ENCODE data around the gene RHBDF2.

Gene RHBDF2

DNA sequence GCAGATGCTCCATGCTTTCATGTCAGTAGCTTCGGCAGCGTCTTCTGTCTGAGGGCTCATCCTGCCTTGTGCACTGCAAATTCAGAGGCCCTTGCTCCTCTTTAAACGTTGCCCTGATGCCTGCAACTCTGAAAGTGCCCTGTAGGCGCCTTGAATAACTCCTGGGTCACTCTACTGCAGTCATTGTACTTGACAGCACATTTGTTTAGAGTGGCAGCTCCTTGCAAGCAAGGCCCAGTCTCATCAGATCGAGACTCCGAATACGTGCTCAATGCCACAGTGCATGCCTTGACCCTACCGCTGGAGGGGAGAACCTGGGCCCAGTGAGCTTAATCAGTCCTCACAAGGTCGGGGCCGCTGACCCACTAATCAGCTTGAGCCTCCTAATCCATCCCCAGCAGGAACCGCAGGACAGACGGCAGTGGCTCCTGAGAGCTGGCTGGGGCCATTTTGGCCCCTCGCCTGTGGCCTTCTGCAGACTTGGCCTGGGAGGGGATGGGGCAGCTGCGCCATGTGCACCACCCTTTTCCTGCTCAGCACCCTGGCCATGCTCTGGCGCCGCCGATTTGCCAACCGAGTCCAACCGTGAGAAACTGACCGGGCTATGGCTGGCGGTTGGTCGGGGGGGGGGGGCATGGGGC lies 38.5 kb upstream of the RHBDF2 start, which contains the start of gene PRCD:
Gene PRCD (plus strand): TSS at position 414 of the 641 bp plus-strand sequence. CDS start 98 bp downstream, at position 512.
- peak within 1 kb of the TSS; percentile 85 for H2AK5ac ChIP-seq (ENCODE audit: low read depth, low read length)
- H3K79me1 ChIP-seq (ENCODE audit: low read depth, low read length), result no peaks in the 10 kb centered on the region
- H2BK120ac ChIP-seq (ENCODE audit: low read depth, low read length), result peak within 1 kb of the TSS; percentile 43
- H3K23ac ChIP-seq (ENCODE audit: low read depth, low read length, poor library complexity), result peak within 1 kb of the TSS; percentile 81
- H4K91ac ChIP-seq (ENCODE audit: low read depth, low read length, poor library complexity), result peak within 1 kb of the TSS; percentile 76
- peak within 1 kb of the TSS; percentile 86 for H3K14ac ChIP-seq (ENCODE audit: low read length)
- H3K27ac ChIP-seq (replicated peaks; ENCODE audit: low read length), result no peak within 1 kb of the TSS
- H4K8ac ChIP-seq (ENCODE audit: low read depth, low read length), result no peak within 1 kb of the TSS
- H2BK12ac ChIP-seq (ENCODE audit: low read length), result peak within 1 kb of the TSS; percentile 95
- peak within 1 kb of the TSS; percentile 89 for H2AFZ ChIP-seq (ENCODE audit: low read length)
- H3K36me3 ChIP-seq (replicated peaks in 1 of 2; ENCODE audit: control insufficient read depth in 2 of 2, insufficient read depth in 2 of 2, low read length in 2 of 2), result no peaks in the 10 kb centered on the region
- peak within 1 kb of the TSS; percentile 36 to 52 for H3K4me3 ChIP-seq (ENCODE audit: low read length in 2 of 2)
- peak within 1 kb of the TSS; percentile 97 for H2BK15ac ChIP-seq (ENCODE audit: low read length)
- H3K18ac ChIP-seq (ENCODE audit: low read length), result peak within 1 kb of the TSS; percentile 95
- WGBS, 2 donors (ENCODE audit: extremely low coverage in 2 of 2, insufficient read length in 2 of 2, insufficient replicate concordance in 1 of 2), result no CpG with 5 or more reads among the region's 22 CpGs
- H3K27me3 ChIP-seq (ENCODE audit: control insufficient read depth in 3 of 3, insufficient read depth in 3 of 3, low read depth in 1 of 3, low read length in 3 of 3), result peaks cover 9 to 80% (median 47%) of the 10 kb centered on the region in 3 experiments
- H3K4me2 ChIP-seq (ENCODE audit: insufficient read depth, low read length, poor library complexity, severe bottlenecking), result peak within 1 kb of the TSS; percentile 77
- peak within 1 kb of the TSS; percentile 84 for H3K4ac ChIP-seq (ENCODE audit: low read length)
- H3K4me1 ChIP-seq (ENCODE audit: control insufficient read depth in 2 of 2, insufficient read depth in 1 of 2, low read depth in 1 of 2, low read length in 2 of 2), result peaks cover 13 to 30% of the 10 kb centered on the region in 2 donors
- DNase-seq (ENCODE audit: low spot score), result no peak
- H3K9ac ChIP-seq (ENCODE audit: low read depth, low read length, poor library complexity), result peak within 1 kb of the TSS; percentile 90
- H3K9me3 ChIP-seq (replicated peaks in 1 of 2; ENCODE audit: control insufficient read depth in 2 of 2, insufficient read depth in 1 of 2, low read depth in 1 of 2, low read length in 2 of 2), result no peaks in the 10 kb centered on the region
- peak within 1 kb of the TSS; percentile 49 for H2BK5ac ChIP-seq (ENCODE audit: low read length)

DNA sequence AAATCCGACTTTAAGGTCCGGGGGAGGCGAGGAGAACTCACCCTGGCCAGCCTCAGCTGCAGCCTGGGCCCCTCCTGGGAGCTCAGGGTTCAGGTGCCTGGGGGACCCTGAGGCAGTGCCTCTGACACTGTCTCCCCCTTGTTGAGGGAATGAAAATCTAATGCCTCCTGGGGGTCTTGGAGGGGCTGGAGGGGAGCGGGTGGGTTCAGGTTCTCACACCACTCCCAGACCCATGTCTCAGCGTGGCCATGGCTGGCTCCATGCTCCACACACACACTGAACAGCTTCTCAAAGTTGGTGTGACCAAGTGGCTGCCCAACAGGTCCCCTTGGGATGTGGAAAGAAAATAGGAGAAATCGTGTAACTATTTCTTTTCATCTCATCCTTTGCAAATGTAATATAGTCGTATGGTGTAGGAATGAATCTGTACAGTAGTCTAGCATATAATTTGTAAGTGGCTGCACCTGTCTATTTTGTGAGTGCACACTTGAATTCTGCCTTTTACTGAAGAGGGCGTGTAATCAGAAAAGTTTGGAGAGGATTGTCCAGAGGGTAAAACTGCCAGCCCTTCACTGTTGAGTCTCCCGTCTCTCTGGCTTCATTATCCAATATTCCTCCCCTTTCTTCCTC lies 37.8 kb upstream of the RHBDF2 start:
- Histone ChIP-seq H3K14ac (ENCODE audit: low read length) (no peak overlapping the region), H3K4me1 (ENCODE audit: control insufficient read depth in 2 of 2, insufficient read depth in 1 of 2, low read depth in 1 of 2, low read length in 2 of 2) (peaks cover 11 to 23% of the 10 kb centered on the region in 2 donors), H3K4me3 (ENCODE audit: low read length in 2 of 2) (no peak overlapping the region), H3K27me3 (ENCODE audit: control insufficient read depth in 3 of 3, insufficient read depth in 3 of 3, low read depth in 1 of 3, low read length in 3 of 3) (peaks cover 9 to 78% (median 43%) of the 10 kb centered on the region in 3 experiments), H2AFZ (ENCODE audit: low read length) (peak overlapping the region; percentile 89), H3K4ac (ENCODE audit: low read length) (no peak overlapping the region), H2BK120ac (ENCODE audit: low read depth, low read length) (no peak overlapping the region), H3K36me3 (replicated peaks in 1 of 2; ENCODE audit: control insufficient read depth in 2 of 2, insufficient read depth in 2 of 2, low read length in 2 of 2) (no peaks in the 10 kb centered on the region), H3K9ac (ENCODE audit: low read depth, low read length, poor library complexity) (no peak overlapping the region), H4K91ac (ENCODE audit: low read depth, low read length, poor library complexity) (no peak overlapping the region), H3K4me2 (ENCODE audit: insufficient read depth, low read length, poor library complexity, severe bottlenecking) (no peak overlapping the region), H3K23ac (ENCODE audit: low read depth, low read length, poor library complexity) (no peak overlapping the region), H2AK5ac (ENCODE audit: low read depth, low read length) (peak overlapping the region; percentile 50), H3K9me3 (replicated peaks in 1 of 2; ENCODE audit: control insufficient read depth in 2 of 2, insufficient read depth in 1 of 2, low read depth in 1 of 2, low read length in 2 of 2) (no peaks in the 10 kb centered on the region), H2BK12ac (ENCODE audit: low read length) (no peak overlapping the region), H2BK15ac (ENCODE audit: low read length) (peak overlapping the region; percentile 59), H4K8ac (ENCODE audit: low read depth, low read length) (no peak overlapping the region), H2BK5ac (ENCODE audit: low read length) (no peak overlapping the region), H3K18ac (ENCODE audit: low read length) (no peak overlapping the region), H3K79me1 (ENCODE audit: low read depth, low read length) (no peaks in the 10 kb centered on the region), H3K27ac (replicated peaks; ENCODE audit: low read length) (no peak overlapping the region)
- whole genome bisulfite sequencing, 2 donors (ENCODE audit: extremely low coverage in 2 of 2, insufficient read length in 2 of 2, insufficient replicate concordance in 1 of 2), result no CpG with 5 or more reads among the region's 9 CpGs
- DNase-seq (ENCODE audit: low spot score), result no peak

DNA sequence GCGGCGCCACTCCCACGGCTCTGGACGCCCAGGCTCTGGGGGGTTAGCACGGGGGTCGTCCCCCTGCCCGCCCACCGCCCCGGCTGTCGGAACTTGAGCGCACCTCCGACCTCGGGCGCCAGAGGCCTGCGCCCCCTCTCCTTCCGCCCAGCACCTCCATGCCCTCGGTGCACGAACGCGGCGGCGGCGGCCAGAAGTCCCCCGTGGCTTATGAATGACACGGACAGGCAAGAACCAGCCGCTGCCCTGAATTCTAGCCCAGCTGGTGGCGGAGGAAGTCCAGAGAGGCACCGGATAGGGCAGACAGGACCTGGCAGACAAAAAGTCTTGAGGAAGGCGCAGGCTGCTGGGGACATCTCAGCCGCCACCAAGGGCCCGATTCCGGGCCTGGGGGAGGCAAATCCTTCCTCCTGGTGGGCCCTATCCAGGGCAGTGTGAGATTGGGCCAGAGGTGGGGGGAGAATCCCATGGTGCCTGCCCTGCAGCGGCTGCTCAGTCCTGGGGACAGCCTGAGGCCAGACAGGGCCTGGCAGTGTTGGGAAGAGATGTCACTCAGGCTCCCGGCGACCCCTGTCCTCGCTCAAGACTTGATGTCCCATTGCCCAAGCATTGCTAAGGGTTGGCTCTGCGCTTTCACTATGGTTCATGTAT lies 37.2 kb upstream of the RHBDF2 start:
- peaks cover 9 to 71% (median 41%) of the 10 kb centered on the region in 3 experiments for H3K27me3 ChIP-seq (ENCODE audit: control insufficient read depth in 3 of 3, insufficient read depth in 3 of 3, low read depth in 1 of 3, low read length in 3 of 3)
- H3K4ac ChIP-seq (ENCODE audit: low read length), result no peak overlapping the region
- H3K36me3 ChIP-seq (replicated peaks in 1 of 2; ENCODE audit: control insufficient read depth in 2 of 2, insufficient read depth in 2 of 2, low read length in 2 of 2), result no peaks in the 10 kb centered on the region
- H2AFZ ChIP-seq (ENCODE audit: low read length), result peak overlapping the region; percentile 89
- H4K91ac ChIP-seq (ENCODE audit: low read depth, low read length, poor library complexity), result no peak overlapping the region
- peak overlapping the region; percentile 93 for H3K18ac ChIP-seq (ENCODE audit: low read length)
- no peak overlapping the region for H3K27ac ChIP-seq (replicated peaks; ENCODE audit: low read length)
- no peaks in the 10 kb centered on the region for H3K9me3 ChIP-seq (replicated peaks in 1 of 2; ENCODE audit: control insufficient read depth in 2 of 2, insufficient read depth in 1 of 2, low read depth in 1 of 2, low read length in 2 of 2)
- no peak overlapping the region for H2BK120ac ChIP-seq (ENCODE audit: low read depth, low read length)
- H2BK12ac ChIP-seq (ENCODE audit: low read length), result no peak overlapping the region
- peak overlapping the region; percentile 95 for H3K4me2 ChIP-seq (ENCODE audit: insufficient read depth, low read length, poor library complexity, severe bottlenecking)
- peak overlapping the region; percentile 82 for H3K9ac ChIP-seq (ENCODE audit: low read depth, low read length, poor library complexity)
- peak overlapping the region; percentile 50 for H2AK5ac ChIP-seq (ENCODE audit: low read depth, low read length)
- H3K4me1 ChIP-seq (ENCODE audit: control insufficient read depth in 2 of 2, insufficient read depth in 1 of 2, low read depth in 1 of 2, low read length in 2 of 2), result peaks cover 11 to 18% of the 10 kb centered on the region in 2 donors
- H2BK15ac ChIP-seq (ENCODE audit: low read length), result peak overlapping the region; percentile 60
- no CpG with 5 or more reads among the region's 37 CpGs for WGBS, 2 donors (ENCODE audit: extremely low coverage in 2 of 2, insufficient read length in 2 of 2, insufficient replicate concordance in 1 of 2)
- peak overlapping the region; percentile 28 to 76 for H3K4me3 ChIP-seq (ENCODE audit: low read length in 2 of 2)
- no peaks in the 10 kb centered on the region for H3K79me1 ChIP-seq (ENCODE audit: low read depth, low read length)
- no peak overlapping the region for H4K8ac ChIP-seq (ENCODE audit: low read depth, low read length)
- peak overlapping the region; percentile 26 for H3K23ac ChIP-seq (ENCODE audit: low read depth, low read length, poor library complexity)
- DNase-seq (ENCODE audit: low spot score), result no peak
- no peak overlapping the region for H3K14ac ChIP-seq (ENCODE audit: low read length)
- peak overlapping the region; percentile 58 for H2BK5ac ChIP-seq (ENCODE audit: low read length)
